Stomach smooth muscle (tissue), 2 donors: ENCODE data around the gene TOP2A.
A peak's percentile ranks its signal among the peaks of the same experiment; 100 is the strongest.

Experiments
- H3K27ac ChIP-seq: one replicate; pipeline ENCODE4 v1.7.0; 2013; ENCODE audit warnings: mild to moderate bottlenecking, low read length, inconsistent platforms
- H3K27me3 ChIP-seq, 2 donors: one replicate each; pipeline ENCODE4 v1.7.0; 2013; ENCODE audit warnings: low read length in 2 of 2; ENCODE audit not compliant: insufficient read depth in 2 of 2, control insufficient read depth in 1 of 2
- H3K36me3 ChIP-seq, 2 donors: one replicate each; pipeline ENCODE4 v1.7.0; 2013; ENCODE audit warnings: low read length in 2 of 2; ENCODE audit not compliant: control insufficient read depth in 2 of 2, insufficient read depth in 2 of 2
- H3K4me1 ChIP-seq: one replicate; pipeline ENCODE4 v1.7.0; 2013; ENCODE audit warnings: low read length; ENCODE audit not compliant: control insufficient read depth, insufficient read depth
- H3K4me3 ChIP-seq, 2 donors: one replicate each; pipeline ENCODE4 v1.7.0; 2013; ENCODE audit warnings: low read length in 2 of 2
- H3K9ac ChIP-seq, 2 donors: one replicate each; pipeline ENCODE4 v1.7.0; 2013; ENCODE audit warnings: low read length in 2 of 2, mild to moderate bottlenecking in 1 of 2
- H3K9me3 ChIP-seq, 2 donors: one replicate each; pipeline ENCODE4 v1.7.0; 2013; ENCODE audit warnings: low read length in 2 of 2; ENCODE audit not compliant: control insufficient read depth in 2 of 2
- donor health status: healthy.
- donor health status: Pancreatic carcinoma.

The TOP2A gene

DNA sequence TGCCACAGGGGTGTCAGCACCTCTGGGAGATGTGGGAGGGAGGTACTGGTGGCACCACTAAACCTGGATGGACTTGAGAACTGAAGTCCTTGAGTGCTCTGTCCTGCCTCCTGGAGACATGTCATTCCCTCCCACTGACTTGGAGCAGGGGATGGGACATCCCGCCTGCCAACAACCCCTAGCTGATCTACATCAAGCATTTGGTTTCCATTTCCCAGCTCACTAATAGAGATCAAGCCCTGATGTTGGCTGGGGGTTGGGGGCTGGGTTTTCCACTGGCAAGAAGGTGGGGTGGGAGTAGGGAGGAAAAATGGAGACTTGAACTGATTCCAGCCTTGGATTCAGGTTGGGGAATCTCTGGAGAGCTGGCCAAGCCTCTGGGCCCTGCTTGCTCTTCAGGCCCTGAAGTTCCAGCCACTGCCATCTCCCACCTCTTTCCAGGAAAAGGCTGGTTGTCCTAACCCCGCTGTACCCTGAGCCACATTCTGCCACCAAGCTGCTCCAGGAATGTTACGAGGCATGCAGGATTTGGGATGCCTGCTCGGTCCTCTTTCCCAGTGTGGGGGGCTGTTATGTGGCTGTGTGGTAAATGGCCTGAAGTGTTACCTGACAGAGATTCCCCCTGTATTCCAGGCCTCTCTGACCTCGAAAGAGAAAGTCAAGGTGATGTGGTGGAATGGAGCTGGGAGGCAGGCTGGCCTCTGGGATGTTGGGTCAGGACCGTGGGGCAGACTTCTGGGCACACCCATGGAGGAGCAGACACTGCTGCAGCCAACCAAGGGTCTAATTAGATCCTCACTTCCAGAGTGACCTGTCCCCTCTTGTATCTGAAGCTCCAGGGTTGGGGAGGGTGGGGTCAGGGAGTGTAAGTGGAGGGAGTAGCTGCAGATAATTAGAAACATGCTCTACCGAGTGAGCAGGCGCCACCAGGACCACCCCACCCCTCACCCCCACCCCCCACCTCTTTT, 42.2 kb upstream of the TOP2A start:
- Histone ChIP-seq H3K27me3 (no peaks in the 10 kb centered on the region), H3K36me3 (peaks cover 22 to 25% of the 10 kb centered on the region in 2 donors), H3K9ac (peak overlapping the region in 1 of 2 donors; percentile 21), H3K9me3 (no peaks in the 10 kb centered on the region), H3K27ac (peak overlapping the region; percentile 81), H3K4me1 (peaks cover 83% of the 10 kb centered on the region), H3K4me3 (no peak overlapping the region)

DNA sequence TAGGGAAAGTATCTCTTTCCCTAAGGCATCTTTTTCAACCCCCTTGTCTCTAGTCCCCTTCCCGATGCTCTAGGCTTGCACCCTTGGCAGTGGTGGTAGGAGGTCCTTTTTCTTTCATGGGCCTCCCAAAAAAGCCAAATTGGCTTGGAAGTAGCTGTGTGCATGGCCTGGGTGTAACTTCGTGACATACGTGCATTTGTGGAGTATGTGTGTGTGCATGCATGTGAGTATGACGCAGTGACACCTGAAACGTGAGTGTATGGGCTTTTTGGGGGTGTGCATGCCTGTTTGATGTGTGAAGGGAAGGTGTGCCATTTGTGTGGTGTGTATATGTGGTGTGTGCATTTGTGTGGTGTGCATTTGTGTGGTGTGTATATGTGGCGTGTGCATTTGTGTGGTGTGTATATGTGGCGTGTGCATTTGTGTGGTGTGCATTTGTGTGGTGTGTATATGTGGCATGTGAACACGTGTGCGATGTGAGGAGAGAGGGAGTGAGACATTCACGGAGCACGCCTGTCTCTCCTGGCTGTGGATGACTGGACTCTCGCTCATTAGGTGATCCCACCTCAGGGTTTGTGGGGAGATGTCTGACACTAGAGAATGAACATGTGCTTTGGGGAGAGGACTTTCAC, 41.3 kb upstream of the TOP2A start:
- Histone ChIP-seq H3K27ac (peak overlapping the region; percentile 81), H3K4me3 (no peak overlapping the region), H3K9ac (peak overlapping the region in 1 of 2 donors; percentile 21), H3K9me3 (no peaks in the 10 kb centered on the region), H3K4me1 (peaks cover 90% of the 10 kb centered on the region), H3K27me3 (no peaks in the 10 kb centered on the region), H3K36me3 (peaks cover 31 to 34% of the 10 kb centered on the region in 2 donors)

DNA sequence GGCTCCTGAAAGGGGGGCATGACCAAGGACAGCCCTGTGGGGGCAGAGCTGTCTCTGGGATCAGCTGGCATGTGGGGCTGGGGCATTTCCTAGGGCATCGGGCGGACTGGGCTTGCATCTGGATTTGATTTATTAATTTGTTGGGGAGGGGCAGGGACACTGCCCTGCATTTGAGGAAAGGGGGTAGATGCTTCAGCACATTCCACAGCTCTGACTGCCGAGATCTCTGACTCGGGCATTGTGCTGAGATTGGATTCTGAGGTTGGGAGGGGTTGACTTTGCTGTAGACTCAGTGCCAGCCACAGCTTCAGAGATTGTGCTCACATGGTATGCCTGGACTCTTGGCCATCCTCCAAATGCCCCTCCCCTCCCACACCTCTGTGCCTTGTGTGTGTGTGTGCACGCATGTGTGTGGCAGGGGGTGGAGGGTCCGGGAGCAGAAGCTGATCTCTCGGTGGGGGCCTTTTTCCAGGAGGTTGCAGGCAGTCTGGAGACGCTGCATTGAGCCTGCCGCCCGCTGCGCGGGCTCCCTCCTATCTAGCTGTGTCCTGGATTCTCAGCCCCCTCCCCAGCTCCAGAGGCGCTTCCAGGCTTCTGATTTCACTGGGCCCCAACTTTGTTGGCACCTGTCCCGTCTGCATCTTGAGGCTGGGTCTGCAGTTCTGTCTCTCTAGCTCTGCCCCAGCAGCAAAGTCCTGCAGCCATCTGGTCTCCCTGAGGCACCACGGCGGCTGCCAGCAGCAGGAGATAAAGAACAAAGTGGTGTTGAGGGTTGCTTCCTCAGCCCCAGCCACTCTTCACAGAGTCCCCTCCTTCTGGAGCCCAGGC, 40.5 kb upstream of the TOP2A start:
- no peaks in the 10 kb centered on the region for H3K27me3 ChIP-seq
- peaks cover 92% of the 10 kb centered on the region for H3K4me1 ChIP-seq
- H3K4me3 ChIP-seq = peak overlapping the region in 1 of 2 donors; percentile 15
- H3K9ac ChIP-seq = no peak overlapping the region
- no peaks in the 10 kb centered on the region for H3K9me3 ChIP-seq
- peak overlapping the region; percentile 81 for H3K27ac ChIP-seq
- H3K36me3 ChIP-seq = peaks cover 38 to 40% of the 10 kb centered on the region in 2 donors

DNA sequence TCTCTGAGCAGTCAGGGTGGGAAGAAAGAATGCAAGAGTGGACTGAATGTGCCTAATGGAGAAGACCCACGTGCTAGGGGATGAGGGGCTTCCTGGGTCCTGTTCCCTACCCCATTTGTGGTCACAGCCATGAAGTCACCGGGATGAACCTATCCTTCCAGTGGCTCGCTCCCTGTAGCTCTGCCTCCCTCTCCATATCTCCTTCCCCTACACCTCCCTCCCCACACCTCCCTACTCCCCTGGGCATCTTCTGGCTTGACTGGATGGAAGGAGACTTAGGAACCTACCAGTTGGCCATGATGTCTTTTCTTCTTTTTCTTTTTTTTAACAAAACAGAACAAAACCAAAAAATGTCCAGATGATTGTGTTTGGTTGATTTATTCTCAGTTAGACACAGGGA, 39.7 kb upstream of the TOP2A start:
- Histone ChIP-seq H3K27me3 (no peaks in the 10 kb centered on the region), H3K9ac (no peak overlapping the region), H3K36me3 (peaks cover 41 to 44% of the 10 kb centered on the region in 2 donors), H3K9me3 (no peaks in the 10 kb centered on the region), H3K4me1 (peaks cover 92% of the 10 kb centered on the region), H3K4me3 (no peak overlapping the region), H3K27ac (peak overlapping the region; percentile 81)

- no peaks in the 10 kb centered on the region for H3K27me3 ChIP-seq
- H3K9ac ChIP-seq = peak overlapping the region in 1 of 2 donors; percentile 6
- peaks cover 41 to 44% of the 10 kb centered on the region in 2 donors for H3K36me3 ChIP-seq
- H3K27ac ChIP-seq = peak overlapping the region; percentile 81
- H3K9me3 ChIP-seq = no peaks in the 10 kb centered on the region
- peaks cover 91% of the 10 kb centered on the region for H3K4me1 ChIP-seq
- H3K4me3 ChIP-seq = peak overlapping the region in 1 of 2 donors; percentile 15
These were observed 38.8 kb upstream of the TOP2A start for GRCh38 chr17:40456396-40456951.

GRCh38 chr17:40454613-40454995, 36.9 kb upstream of the TOP2A start:
- peak overlapping the region in 1 of 2 donors; percentile 42 for H3K9ac ChIP-seq
- no peaks in the 10 kb centered on the region for H3K9me3 ChIP-seq
- no peaks in the 10 kb centered on the region for H3K27me3 ChIP-seq
- peaks cover 92% of the 10 kb centered on the region for H3K4me1 ChIP-seq
- peaks cover 41 to 44% of the 10 kb centered on the region in 2 donors for H3K36me3 ChIP-seq
- H3K27ac ChIP-seq = peak overlapping the region; percentile 92
- no peak overlapping the region for H3K4me3 ChIP-seq

DNA sequence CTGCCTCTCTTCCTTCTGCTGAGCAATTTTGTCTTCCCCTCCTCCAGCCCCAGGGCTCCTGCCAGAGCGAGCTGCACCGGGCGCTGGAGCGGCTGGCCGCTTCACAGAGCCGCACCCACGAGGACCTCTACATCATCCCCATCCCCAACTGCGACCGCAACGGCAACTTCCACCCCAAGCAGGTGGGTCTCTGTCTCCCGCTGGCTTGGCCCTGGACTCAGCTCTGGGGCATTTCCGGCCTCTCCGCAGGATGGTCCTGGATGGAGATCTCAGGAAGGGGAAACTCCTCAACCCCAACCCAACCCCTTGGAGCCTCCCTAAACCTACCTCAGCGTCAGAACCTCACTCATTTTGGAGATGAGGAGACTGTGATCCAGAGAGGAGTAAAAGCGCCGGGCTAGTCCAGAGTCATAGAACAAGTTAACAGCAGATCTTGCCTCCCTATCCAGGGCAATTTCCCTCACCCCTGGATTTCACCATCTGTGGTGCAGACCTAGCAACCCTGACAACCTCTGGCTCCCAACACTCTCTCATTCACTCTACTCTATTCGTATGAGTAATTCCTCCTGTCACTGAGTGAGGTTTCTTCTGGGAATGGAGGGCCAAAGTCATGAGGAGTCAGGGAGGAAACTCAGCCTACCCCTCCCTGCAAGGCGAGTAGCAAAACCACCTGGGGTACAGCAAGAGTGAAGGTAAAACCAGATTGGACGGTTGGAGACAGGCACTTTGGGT, 36.4 kb upstream of the TOP2A start:
- Histone ChIP-seq H3K4me3 (no peak overlapping the region), H3K9ac (peak overlapping the region in 1 of 2 donors; percentile 42), H3K4me1 (peaks cover 89% of the 10 kb centered on the region), H3K27ac (peak overlapping the region; percentile 92), H3K27me3 (no peaks in the 10 kb centered on the region), H3K9me3 (no peaks in the 10 kb centered on the region), H3K36me3 (peaks cover 41 to 44% of the 10 kb centered on the region in 2 donors)

GRCh38 chr17:40452921-40453378, 35.3 kb upstream of the TOP2A start:
- H3K27me3 ChIP-seq = no peaks in the 10 kb centered on the region
- H3K9ac ChIP-seq = peak overlapping the region in 1 of 2 donors; percentile 24
- H3K27ac ChIP-seq = peak overlapping the region; percentile 92
- peak overlapping the region in 1 of 2 donors; percentile 57 for H3K4me3 ChIP-seq
- H3K9me3 ChIP-seq = no peaks in the 10 kb centered on the region
- H3K4me1 ChIP-seq = peaks cover 89% of the 10 kb centered on the region
- H3K36me3 ChIP-seq = peaks cover 39 to 41% of the 10 kb centered on the region in 2 donors

GRCh38 chr17:40452216-40452787, 34.6 kb upstream of the TOP2A start:
- peak overlapping the region; percentile 24 to 36 for H3K9ac ChIP-seq
- no peaks in the 10 kb centered on the region for H3K9me3 ChIP-seq
- peaks cover 89% of the 10 kb centered on the region for H3K4me1 ChIP-seq
- peak overlapping the region; percentile 92 for H3K27ac ChIP-seq
- peaks cover 36 to 39% of the 10 kb centered on the region in 2 donors for H3K36me3 ChIP-seq
- H3K27me3 ChIP-seq = no peaks in the 10 kb centered on the region
- H3K4me3 ChIP-seq = peak overlapping the region in 1 of 2 donors; percentile 57
